Right atrium auricular region (tissue), 2 donors: ENCODE data around the gene ABCA3. TPM values are rescaled to one million over a fixed set of nuclear protein-coding genes. Genes with fewer than 3 reads are reported as not detected.

Experiments used
- DNase-seq: peaks from one replicate; pipeline ENCODE4 v3.0.0-alpha.2; 2019; ENCODE audit warnings: low spot score
- H3K27ac ChIP-seq, 2 donors: fragments of 200-600 bp; sonication (generic); 1 replicate in 1 of 2; 2 replicates in 1 of 2; pipeline ENCODE4 v1.5.1; 2016 to 2019
- H3K27me3 ChIP-seq, 2 donors: fragments of 200-600 bp; sonication (generic); one replicate each; pipeline versions ENCODE4 v1.5.1 to v1.6.0; 2017 to 2019
- H3K36me3 ChIP-seq: fragments of 200-600 bp; sonication (generic); one replicate; pipeline ENCODE4 v1.5.1; 2016
- H3K4me1 ChIP-seq, 2 donors: fragments of 200-600 bp; sonication (generic); one replicate each; pipeline versions ENCODE4 v1.5.1 to v1.6.0; 2017 to 2019
- H3K4me3 ChIP-seq, 2 donors: fragments of 200-600 bp; sonication (generic); 1 replicate in 1 of 2; 2 replicates in 1 of 2; pipeline ENCODE4 v1.5.1; 2017 to 2019; ENCODE audit warnings: mild to moderate bottlenecking in 1 of 2, moderate library complexity in 1 of 2
- H3K9me3 ChIP-seq, 2 donors: fragments of 200-600 bp; sonication (generic); one replicate each; pipeline ENCODE4 v1.5.1; 2019
- CTCF ChIP-seq, 2 donors: fragments of 200-600 bp; sonication (generic); IDR thresholded peaks; one replicate each; pipeline ENCODE4 v1.5.1; 2019; ENCODE audit warnings: antibody characterized with exemption in 2 of 2
- total RNA-seq, 2 donors: library from RNA; depleted of rRNA; stranded (reverse); fragments of >200 nt; gene quantifications; one replicate each; pipeline ENCODE4 v1.1.0, GENCODE V29; 2016

The ABCA3 gene
- total RNA-seq, 2 donors from 2014 or later, result 7.5 to 10.1 TPM

GRCh38 chr16:2246301-2246885 is 94.1 kb downstream of the ABCA3 start:
- no peak for TF ChIP-seq CTCF (IDR thresholded peaks at IDR 0.05)
- H3K4me1 ChIP-seq, result peaks cover 0 to 10% of the 10 kb centered on the region in 2 donors
- H3K4me3 ChIP-seq, result no peak overlapping the region
- DNase-seq, result no peak
- no peaks in the 10 kb centered on the region for H3K9me3 ChIP-seq
- H3K36me3 ChIP-seq, result peaks cover 49% of the 10 kb centered on the region
- no peaks in the 10 kb centered on the region for H3K27me3 ChIP-seq
- no peak overlapping the region for H3K27ac ChIP-seq

GRCh38 chr16:2244926-2245795 is 95.4 kb downstream of the ABCA3 start:
- DNase-seq, result no peak
- Histone ChIP-seq H3K27me3 (no peaks in the 10 kb centered on the region), H3K4me1 (peaks cover 0 to 4% of the 10 kb centered on the region in 2 donors), H3K36me3 (peaks cover 49% of the 10 kb centered on the region), H3K27ac (no peak overlapping the region), H3K9me3 (no peaks in the 10 kb centered on the region), H3K4me3 (no peak overlapping the region)
- TF ChIP-seq CTCF (IDR thresholded peaks at IDR 0.05), result no peak

GRCh38 chr16:2244301-2244700 is 96.2 kb downstream of the ABCA3 start:
- peaks cover 49% of the 10 kb centered on the region for H3K36me3 ChIP-seq
- no peak overlapping the region for H3K4me3 ChIP-seq
- no peaks in the 10 kb centered on the region for H3K9me3 ChIP-seq
- H3K27ac ChIP-seq, result no peak overlapping the region
- TF ChIP-seq CTCF (IDR thresholded peaks at IDR 0.05), result no peak
- no peaks in the 10 kb centered on the region for H3K4me1 ChIP-seq
- H3K27me3 ChIP-seq, result no peaks in the 10 kb centered on the region
- DNase-seq, result no peak

GRCh38 chr16:2243781-2244180 is 96.7 kb downstream of the ABCA3 start:
- H3K9me3 ChIP-seq, result no peaks in the 10 kb centered on the region
- no peak for TF ChIP-seq CTCF (IDR thresholded peaks at IDR 0.05)
- H3K36me3 ChIP-seq, result peaks cover 49% of the 10 kb centered on the region
- no peak overlapping the region for H3K27ac ChIP-seq
- DNase-seq, result no peak
- no peaks in the 10 kb centered on the region for H3K4me1 ChIP-seq
- no peak overlapping the region for H3K4me3 ChIP-seq
- no peaks in the 10 kb centered on the region for H3K27me3 ChIP-seq

- Histone ChIP-seq H3K4me1 (peaks cover 0 to under 1% of the 10 kb centered on the region in 2 donors), H3K36me3 (peaks cover 49% of the 10 kb centered on the region), H3K9me3 (no peaks in the 10 kb centered on the region), H3K4me3 (no peak overlapping the region), H3K27ac (no peak overlapping the region), H3K27me3 (no peaks in the 10 kb centered on the region)
- TF ChIP-seq CTCF (IDR thresholded peaks at IDR 0.05), result no peak
- DNase-seq, result no peak
Measured at GRCh38 chr16:2243031-2243528, 97.4 kb downstream of the ABCA3 start.
